ENCODE results near the gene STK25. TPM values are rescaled to one million over a fixed set of nuclear protein-coding genes. Genes with fewer than 3 reads are reported as not detected.

Gene STK25
- total RNA-seq, 1 experiment from 2014 or later: 159 TPM

GRCh38 chr2:241550616-241551580, 42.5 kb upstream of the STK25 start:
- H3K4me1 Mint-ChIP-seq (ENCODE audit: low read depth, unreplicated experiment): peaks cover 9% of the 10 kb centered on the region
- DNase-seq: no peak
- no peaks in the 10 kb centered on the region for H3K9me3 Mint-ChIP-seq (ENCODE audit: low read depth, unreplicated experiment)
- peaks cover 29% of the 10 kb centered on the region for H3K27me3 Mint-ChIP-seq (ENCODE audit: unreplicated experiment)
- TF ChIP-seq CTCF (IDR thresholded peaks at IDR 0.05; ENCODE audit: unreplicated experiment): no peak
- CTCF ChIA-PET: no interaction called here
- no TSS peak for BruUV-seq (replicated peaks)
- no peaks in the 10 kb centered on the region for H3K36me3 Mint-ChIP-seq (ENCODE audit: insufficient read depth, unreplicated experiment)
- intact Hi-C loops (cut with micrococcal nuclease; ENCODE audit: unreplicated experiment): no loop called here
- peak overlapping the region; percentile 54 for H3K4me3 Mint-ChIP-seq (ENCODE audit: low read depth, unreplicated experiment)
- H3K27ac Mint-ChIP-seq (ENCODE audit: unreplicated experiment): no peak overlapping the region

- no peaks in the 10 kb centered on the region for H3K36me3 Mint-ChIP-seq (ENCODE audit: insufficient read depth, unreplicated experiment)
- intact Hi-C loops (cut with micrococcal nuclease; ENCODE audit: unreplicated experiment): no loop called here
Measured at GRCh38 chr2:241548451-241548835, 40.1 kb upstream of the STK25 start.

GRCh38 chr2:241547781-241548450, 39.5 kb upstream of the STK25 start:
- Mint-ChIP-seq H3K36me3 (ENCODE audit: insufficient read depth, unreplicated experiment) (no peaks in the 10 kb centered on the region), H3K27ac (ENCODE audit: unreplicated experiment) (no peak overlapping the region), H3K4me3 (ENCODE audit: low read depth, unreplicated experiment) (no peak overlapping the region), H3K27me3 (ENCODE audit: unreplicated experiment) (peaks cover 18% of the 10 kb centered on the region), H3K4me1 (ENCODE audit: low read depth, unreplicated experiment) (peaks cover 9% of the 10 kb centered on the region), H3K9me3 (ENCODE audit: low read depth, unreplicated experiment) (no peaks in the 10 kb centered on the region)
- no TSS peak for BruUV-seq (replicated peaks)
- no peak for TF ChIP-seq CTCF (IDR thresholded peaks at IDR 0.05; ENCODE audit: unreplicated experiment)
- DNase-seq: no peak
- CTCF ChIA-PET: no interaction called here
- intact Hi-C loops (cut with micrococcal nuclease; ENCODE audit: unreplicated experiment): no loop called here

More at GRCh38 chr2:241548451-241548835, 40.1 kb upstream of the STK25 start:
- no TSS peak for BruUV-seq (replicated peaks)
- H3K27ac Mint-ChIP-seq (ENCODE audit: unreplicated experiment): no peak overlapping the region
- no peak overlapping the region for H3K4me3 Mint-ChIP-seq (ENCODE audit: low read depth, unreplicated experiment)
- peaks cover 23% of the 10 kb centered on the region for H3K27me3 Mint-ChIP-seq (ENCODE audit: unreplicated experiment)
- no peak for DNase-seq
- no peak for TF ChIP-seq CTCF (IDR thresholded peaks at IDR 0.05; ENCODE audit: unreplicated experiment)
- peaks cover 9% of the 10 kb centered on the region for H3K4me1 Mint-ChIP-seq (ENCODE audit: low read depth, unreplicated experiment)
- H3K9me3 Mint-ChIP-seq (ENCODE audit: low read depth, unreplicated experiment): no peaks in the 10 kb centered on the region
- CTCF ChIA-PET: no interaction called here

GRCh38 chr2:241546771-241547498, 38.6 kb upstream of the STK25 start:
- intact Hi-C loops (cut with micrococcal nuclease; ENCODE audit: unreplicated experiment): no loop called here
- BruUV-seq (replicated peaks): no TSS peak
- no peaks in the 10 kb centered on the region for H3K36me3 Mint-ChIP-seq (ENCODE audit: insufficient read depth, unreplicated experiment)
- H3K27ac Mint-ChIP-seq (ENCODE audit: unreplicated experiment): no peak overlapping the region
- DNase-seq: no peak
- H3K4me1 Mint-ChIP-seq (ENCODE audit: low read depth, unreplicated experiment): peaks cover 1% of the 10 kb centered on the region
- TF ChIP-seq CTCF (IDR thresholded peaks at IDR 0.05; ENCODE audit: unreplicated experiment): no peak
- CTCF ChIA-PET: no interaction called here
- H3K4me3 Mint-ChIP-seq (ENCODE audit: low read depth, unreplicated experiment): no peak overlapping the region
- H3K27me3 Mint-ChIP-seq (ENCODE audit: unreplicated experiment): peaks cover 8% of the 10 kb centered on the region
- no peaks in the 10 kb centered on the region for H3K9me3 Mint-ChIP-seq (ENCODE audit: low read depth, unreplicated experiment)
